ENCODE results near the gene ZHX3.

ZHX3 gene

GRCh38 chr20:41234546-41234945, 83.0 kb downstream of the ZHX3 start:
- no peak for DNase-seq (ENCODE audit: low read depth)
- TF ChIP-seq MYC (IDR thresholded peaks at IDR 0.05; ENCODE audit: low read depth, low read length), result no peak
- TF ChIP-seq MAX (IDR thresholded peaks at IDR 0.05; ENCODE audit: low read depth, low read length), result no peak
- TF ChIP-seq POLR2A (IDR thresholded peaks at IDR 0.05; ENCODE audit: extremely low read depth, insufficient read length), result no peak
- TF ChIP-seq CTCF (IDR thresholded peaks at IDR 0.05; ENCODE audit: low read depth, low read length), result no peak
- H3K4me3 ChIP-seq (ENCODE audit: low read depth, low read length), result no peak overlapping the region

DNA sequence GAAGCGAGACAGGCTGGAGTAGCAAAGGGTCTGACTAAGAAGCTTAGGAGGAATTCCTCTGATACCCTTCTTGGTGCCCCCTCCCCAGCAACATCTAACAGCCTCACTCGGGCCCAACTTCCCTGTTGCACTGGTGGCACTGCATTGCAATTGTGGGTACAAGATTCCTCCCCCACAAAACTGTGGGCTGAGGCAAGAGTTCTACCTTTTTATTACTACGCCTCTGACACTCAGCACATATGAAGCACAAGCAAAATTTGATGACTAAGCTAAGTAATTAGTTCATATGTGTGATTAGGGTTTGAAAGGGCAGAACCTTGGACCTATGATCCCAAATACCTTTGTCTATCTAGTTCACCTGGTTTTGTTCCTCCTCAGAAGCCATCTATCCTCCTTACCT, 83.5 kb downstream of the ZHX3 start:
- TF ChIP-seq CTCF (IDR thresholded peaks at IDR 0.05; ENCODE audit: low read depth, low read length), result no peak
- no peak for TF ChIP-seq POLR2A (IDR thresholded peaks at IDR 0.05; ENCODE audit: extremely low read depth, insufficient read length)
- TF ChIP-seq MAX (IDR thresholded peaks at IDR 0.05; ENCODE audit: low read depth, low read length), result no peak
- no peak for TF ChIP-seq MYC (IDR thresholded peaks at IDR 0.05; ENCODE audit: low read depth, low read length)
- H3K4me3 ChIP-seq (ENCODE audit: low read depth, low read length), result no peak overlapping the region
- DNase-seq (ENCODE audit: low read depth), result peak; percentile 60

DNA sequence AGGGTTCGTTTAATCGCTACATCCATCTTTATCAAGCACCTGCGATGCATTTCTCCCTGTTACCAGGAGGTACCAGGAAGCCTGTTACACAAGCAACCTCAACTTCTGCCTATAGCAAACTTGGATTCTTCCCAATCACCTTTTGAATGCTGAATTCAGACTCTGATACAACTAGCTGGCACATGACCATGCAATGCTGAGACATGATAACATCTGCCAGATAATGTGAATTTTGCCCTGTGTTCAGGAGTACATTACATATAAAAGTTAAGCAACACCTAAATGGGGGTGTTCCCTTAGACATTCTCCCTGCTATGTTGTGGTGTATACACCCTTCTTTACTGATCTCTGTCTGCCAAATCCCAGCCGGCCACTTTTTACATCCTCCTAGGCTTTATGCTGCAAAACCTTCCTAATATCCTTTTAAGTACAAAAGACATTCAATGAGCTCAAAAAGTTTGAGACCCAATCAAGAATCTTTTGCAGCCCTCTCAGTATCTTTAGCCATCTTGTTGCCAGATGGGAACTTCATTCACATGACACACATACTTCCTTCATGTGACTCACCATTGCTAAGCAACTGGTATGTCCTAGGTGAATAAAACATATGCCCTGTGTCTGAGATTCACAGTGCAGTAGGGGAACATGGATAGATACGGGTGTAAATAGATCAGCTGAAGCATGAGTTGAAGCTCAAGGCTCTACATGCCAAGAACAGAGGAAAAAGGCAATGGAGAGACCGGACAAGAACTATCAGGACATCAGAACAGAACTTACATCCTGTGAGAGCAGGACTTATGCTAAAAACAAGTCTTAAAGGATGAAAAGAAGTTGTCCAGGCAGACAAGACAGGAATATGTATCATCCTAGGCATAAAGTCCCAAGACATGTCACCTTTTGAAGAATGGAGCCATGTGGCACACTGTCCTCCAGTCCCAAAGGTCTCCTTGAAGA, 84.3 kb downstream of the ZHX3 start:
- no peak overlapping the region for H3K4me3 ChIP-seq (ENCODE audit: low read depth, low read length)
- no peak for DNase-seq (ENCODE audit: low read depth)
- TF ChIP-seq MAX (IDR thresholded peaks at IDR 0.05; ENCODE audit: low read depth, low read length) (no peak), CTCF (IDR thresholded peaks at IDR 0.05; ENCODE audit: low read depth, low read length) (no peak), POLR2A (IDR thresholded peaks at IDR 0.05; ENCODE audit: extremely low read depth, insufficient read length) (no peak), MYC (IDR thresholded peaks at IDR 0.05; ENCODE audit: low read depth, low read length) (no peak)

DNA sequence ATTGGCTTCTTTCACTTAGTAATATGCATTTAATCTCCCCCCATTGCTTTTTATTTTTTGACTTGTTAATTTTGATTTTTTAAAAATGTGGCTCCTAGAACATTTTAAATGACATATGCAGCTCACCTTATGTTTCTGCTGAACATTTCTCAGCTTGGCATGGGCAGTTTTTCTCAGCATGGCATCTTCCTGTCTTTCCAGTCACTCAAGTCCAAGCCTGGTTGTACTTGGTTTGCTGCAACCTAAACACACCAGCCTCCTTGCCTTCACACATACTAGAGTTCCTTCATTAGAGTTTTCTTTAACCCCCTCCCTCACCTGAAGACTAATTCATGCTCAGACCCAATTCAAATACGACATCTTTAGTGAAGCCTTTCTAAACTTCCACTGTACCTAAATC, 86.4 kb downstream of the ZHX3 start:
- H3K4me3 ChIP-seq (ENCODE audit: low read depth, low read length), result no peak overlapping the region
- no peak for TF ChIP-seq MAX (IDR thresholded peaks at IDR 0.05; ENCODE audit: low read depth, low read length)
- no peak for TF ChIP-seq MYC (IDR thresholded peaks at IDR 0.05; ENCODE audit: low read depth, low read length)
- TF ChIP-seq POLR2A (IDR thresholded peaks at IDR 0.05; ENCODE audit: extremely low read depth, insufficient read length), result no peak
- TF ChIP-seq CTCF (IDR thresholded peaks at IDR 0.05; ENCODE audit: low read depth, low read length), result no peak
- DNase-seq (ENCODE audit: low read depth), result no peak

- TF ChIP-seq POLR2A (IDR thresholded peaks at IDR 0.05; ENCODE audit: extremely low read depth, insufficient read length), result no peak
- TF ChIP-seq MAX (IDR thresholded peaks at IDR 0.05; ENCODE audit: low read depth, low read length), result no peak
- no peak for TF ChIP-seq CTCF (IDR thresholded peaks at IDR 0.05; ENCODE audit: low read depth, low read length)
- TF ChIP-seq MYC (IDR thresholded peaks at IDR 0.05; ENCODE audit: low read depth, low read length), result no peak
- DNase-seq (ENCODE audit: low read depth), result no peak
These were observed 87.4 kb downstream of the ZHX3 start for GRCh38 chr20:41230136-41230535.

More at GRCh38 chr20:41230136-41230535, 87.4 kb downstream of the ZHX3 start:
- H3K4me3 ChIP-seq (ENCODE audit: low read depth, low read length), result no peak overlapping the region
